ENCODE data around the gene CABP4.

CABP4 gene

GRCh38 chr11:67494371-67495233 is 39.4 kb downstream of the CABP4 start:
- DNase-seq (ENCODE audit: low read depth in 1 of 2, low spot score in 1 of 2), result no peak

- DNase-seq (ENCODE audit: low read depth in 1 of 2, low spot score in 1 of 2), result no peak
These were observed 40.3 kb downstream of the CABP4 start for GRCh38 chr11:67495234-67496005.

GRCh38 chr11:67496113-67496512 is 41.0 kb downstream of the CABP4 start:
- DNase-seq (ENCODE audit: low read depth in 1 of 2, low spot score in 1 of 2), result no peak

- DNase-seq (ENCODE audit: low read depth in 1 of 2, low spot score in 1 of 2), result no peak
These were observed 42.6 kb downstream of the CABP4 start for GRCh38 chr11:67497656-67498291.

- no peak for DNase-seq (ENCODE audit: low read depth in 1 of 2, low spot score in 1 of 2)
These were observed 43.4 kb downstream of the CABP4 start for GRCh38 chr11:67498544-67498972.

GRCh38 chr11:67499808-67500483 is 44.8 kb downstream of the CABP4 start:
- no peak for DNase-seq (ENCODE audit: low read depth in 1 of 2, low spot score in 1 of 2)

GRCh38 chr11:67500484-67500821 is 45.3 kb downstream of the CABP4 start:
- DNase-seq (ENCODE audit: low read depth in 1 of 2, low spot score in 1 of 2), result no peak

- DNase-seq (ENCODE audit: low read depth in 1 of 2, low spot score in 1 of 2), result no peak
These were observed 45.9 kb downstream of the CABP4 start for GRCh38 chr11:67500831-67501715.

GRCh38 chr11:67501854-67502253 is 46.7 kb downstream of the CABP4 start:
- DNase-seq (ENCODE audit: low read depth in 1 of 2, low spot score in 1 of 2), result no peak

GRCh38 chr11:67502328-67502979 is 47.3 kb downstream of the CABP4 start:
- DNase-seq (ENCODE audit: low read depth in 1 of 2, low spot score in 1 of 2), result no peak

- DNase-seq (ENCODE audit: low read depth in 1 of 2, low spot score in 1 of 2), result no peak
These were observed 48.2 kb downstream of the CABP4 start for GRCh38 chr11:67503119-67504004.

- DNase-seq (ENCODE audit: low read depth in 1 of 2, low spot score in 1 of 2), result no peak
These were observed 49.1 kb downstream of the CABP4 start for GRCh38 chr11:67504005-67504949.

- DNase-seq (ENCODE audit: low read depth in 1 of 2, low spot score in 1 of 2), result peak in 1 of 2 donors; percentile 49
These were observed 49.9 kb downstream of the CABP4 start, which contains the start of gene PITPNM1 for GRCh38 chr11:67504950-67505581. TSS of gene PITPNM1 (minus strand) at chr11:67505363. CDS start at chr11:67504180, 1,183 bp downstream.

- peak; percentile 80 to 86 for DNase-seq (ENCODE audit: low read depth in 1 of 2, low spot score in 1 of 2)
These were observed 50.6 kb downstream of the CABP4 start for GRCh38 chr11:67505605-67506396.

- DNase-seq (ENCODE audit: low read depth in 1 of 2, low spot score in 1 of 2), result no peak
These were observed 51.4 kb downstream of the CABP4 start for GRCh38 chr11:67506426-67507051.
